Keratinocyte (primary cell): Measurements from ENCODE around the gene PARD6G. TPM values are rescaled to one million over a fixed set of nuclear protein-coding genes. Genes with fewer than 3 reads are reported as not detected.

Experiments used
- DNase-seq: peaks from one replicate; pipeline ENCODE4 v3.0.0-alpha.2; 2011; ENCODE audit warnings: low read depth, missing footprints, low spot score
- FAIRE-seq: peaks from 2 replicates; lab custom pipeline; 2011; peaks lifted over from hg19 to GRCh38; lab: Jason Lieb, UNC
- H2AFZ ChIP-seq: 2 replicates; pipeline ENCODE4 v1.6.0; 2012; ENCODE audit warnings: low read length, control low read depth, inconsistent platforms; ENCODE audit not compliant: control insufficient read depth
- H3K27ac ChIP-seq: 2 replicates; pipeline ENCODE4 v1.5.1; 2011; ENCODE audit warnings: low read length; ENCODE audit not compliant: control insufficient read depth, insufficient read depth
- H3K27me3 ChIP-seq: 3 replicates; pipeline ENCODE4 v1.6.0; 2011; ENCODE audit warnings: low read length; ENCODE audit not compliant: control insufficient read depth, insufficient read depth; ENCODE audit errors: extremely low read depth
- H3K36me3 ChIP-seq, 2 experiments: 2 replicates in 1 of 2; 3 replicates in 1 of 2; pipeline ENCODE4 v1.5.1; 2011; ENCODE audit warnings: low read length in 2 of 2, mild to moderate bottlenecking in 1 of 2; ENCODE audit not compliant: control insufficient read depth in 2 of 2, insufficient read depth in 2 of 2; ENCODE audit errors: extremely low read depth in 1 of 2
- H3K4me1 ChIP-seq: 3 replicates; pipeline ENCODE4 v1.5.1; 2011; ENCODE audit warnings: low read length; ENCODE audit not compliant: control insufficient read depth, insufficient read depth; ENCODE audit errors: extremely low read depth
- H3K4me2 ChIP-seq: 3 replicates; pipeline ENCODE4 v1.6.0; 2011; ENCODE audit warnings: low read depth, low read length; ENCODE audit not compliant: control insufficient read depth, insufficient read depth; ENCODE audit errors: extremely low read depth
- H3K4me3 ChIP-seq, 3 experiments: fragments of 200-600 bp in 1 of 3; sonication (generic) in 1 of 3; 2 replicates in 2 of 3; 3 replicates in 1 of 3; pipeline ENCODE4 v1.5.1; 2011 to 2016; ENCODE audit warnings: low read length in 3 of 3, mild to moderate bottlenecking in 3 of 3, control low read depth in 2 of 3, inconsistent platforms in 1 of 3, low read depth in 1 of 3, mixed read lengths in 1 of 3, mixed run types in 1 of 3, moderate library complexity in 1 of 3; ENCODE audit not compliant: control insufficient read depth in 2 of 3, insufficient read depth in 2 of 3; ENCODE audit errors: extremely low read depth in 1 of 3
- H3K79me2 ChIP-seq: 2 replicates; pipeline ENCODE4 v1.6.0; 2012; ENCODE audit warnings: low read length; ENCODE audit not compliant: control insufficient read depth, insufficient read depth
- H3K9ac ChIP-seq: 3 replicates; pipeline ENCODE4 v1.6.0; 2011; ENCODE audit warnings: low read length; ENCODE audit not compliant: control insufficient read depth, insufficient read depth; ENCODE audit errors: extremely low read depth
- H3K9me1 ChIP-seq: 3 replicates; pipeline ENCODE4 v1.6.0; 2011; ENCODE audit warnings: low read length; ENCODE audit not compliant: control insufficient read depth, insufficient read depth; ENCODE audit errors: extremely low read depth
- H3K9me3 ChIP-seq: 2 replicates; pipeline ENCODE4 v1.5.1; 2012; ENCODE audit warnings: low read depth, low read length; ENCODE audit not compliant: control insufficient read depth
- H4K20me1 ChIP-seq: 3 replicates; pipeline ENCODE4 v1.6.0; 2011; ENCODE audit warnings: low read length; ENCODE audit not compliant: control insufficient read depth, insufficient read depth; ENCODE audit errors: extremely low read depth
- EZH2 ChIP-seq: IDR thresholded peaks from one replicate; pipeline ENCODE4 v1.6.1; 2012; ENCODE audit warnings: inconsistent platforms, mild to moderate bottlenecking, low read length, moderate library complexity
- dilution Hi-C: fragments of 300-500 bp; cut with MboI; formaldehyde crosslinking; loops from one replicate; pipeline ENCODE4 v1.7.0; 2020; ENCODE audit warnings: low sequenced_read_pairs; ENCODE audit not compliant: extremely low pct_ligation_motif_present
- polyA plus RNA-seq, 5 experiments: library from polyadenylated mRNA; depleted of rRNA in 3 of 5; stranded (reverse) in 3 of 5; stranded (forward) in 1 of 5; unstranded in 1 of 5; fragments of >200 nt; gene quantifications; 1 replicate in 1 of 5; 2 replicates in 3 of 5; 3 replicates in 1 of 5; pipeline versions ENCODE4 v1.2.1 to v1.2.3, GENCODE V29; 2011 to 2012; ENCODE audit warnings: missing spikeins in 2 of 5, low read depth in 1 of 5, low replicate concordance in 1 of 5
- TF ChIP-seq, protein P1 (sequence below), 3 experiments: IDR thresholded peaks in 1 of 3; conservative IDR thresholded peaks in 1 of 3; optimal IDR thresholded peaks in 1 of 3; 2 replicates in 2 of 3; 3 replicates in 1 of 3; pipeline versions ENCODE3 to v1.5.1; 2011; ENCODE audit warnings: low read length in 3 of 3, mild to moderate bottlenecking in 3 of 3, moderate library complexity in 2 of 3, control low read depth in 1 of 3, inconsistent platforms in 1 of 3; ENCODE audit not compliant: insufficient read depth in 2 of 3; ENCODE audit errors: extremely low read depth in 1 of 3

The PARD6G gene
- polyA plus RNA-seq, 1 donor (not counting 4 experiments of a cell fraction or from before 2014, with no cell fraction given), result 21.3 TPM

DNA sequence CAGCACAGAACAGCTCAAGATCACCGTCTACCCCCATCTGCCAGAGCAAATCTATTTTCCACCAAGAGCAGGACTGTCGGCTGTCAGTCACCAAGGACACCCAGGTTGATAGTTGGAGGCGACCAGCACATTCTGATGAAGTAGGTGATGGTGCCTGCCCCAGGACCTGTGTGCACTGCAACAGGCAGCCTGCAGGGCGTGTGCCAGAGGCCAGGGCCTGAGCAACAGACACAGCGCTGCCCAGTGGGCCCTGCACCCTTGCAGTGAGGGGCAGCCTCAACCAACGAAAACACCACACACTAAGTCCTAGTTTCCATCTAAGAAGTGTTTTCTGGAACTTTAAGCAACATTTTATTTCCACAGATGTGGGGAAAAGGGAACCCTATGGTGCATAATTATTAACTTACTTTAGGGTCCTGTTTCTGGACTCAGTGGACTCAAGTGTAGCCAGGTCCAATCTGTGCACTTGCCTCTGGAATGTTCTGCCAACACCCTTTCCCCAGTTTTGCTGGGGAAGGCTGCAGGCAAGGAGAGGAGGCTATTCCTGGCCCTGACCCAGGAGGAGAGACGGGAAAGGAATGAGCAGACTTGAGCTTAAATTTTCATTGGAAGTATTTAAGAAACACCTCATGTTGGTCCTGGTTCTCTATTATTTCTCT, 76.8 kb downstream of the PARD6G start:
- DNase-seq, result no peak
- Histone ChIP-seq H3K4me2 (peak overlapping the region; percentile 79), H4K20me1 (no peaks in the 10 kb centered on the region), H2AFZ (no peak overlapping the region), H3K9ac (peak overlapping the region; percentile 57), H3K4me1 (peaks cover 28% of the 10 kb centered on the region), H3K36me3 (peaks cover 0 to 2% of the 10 kb centered on the region in 2 experiments), H3K9me1 (no peaks in the 10 kb centered on the region), H3K27ac (peak overlapping the region; percentile 58), H3K27me3 (no peaks in the 10 kb centered on the region), H3K9me3 (no peaks in the 10 kb centered on the region), H3K4me3 (no peak overlapping the region), H3K79me2 (peaks cover 7% of the 10 kb centered on the region)
- no peak for TF ChIP-seq EZH2
- TF ChIP-seq, protein P1, sequence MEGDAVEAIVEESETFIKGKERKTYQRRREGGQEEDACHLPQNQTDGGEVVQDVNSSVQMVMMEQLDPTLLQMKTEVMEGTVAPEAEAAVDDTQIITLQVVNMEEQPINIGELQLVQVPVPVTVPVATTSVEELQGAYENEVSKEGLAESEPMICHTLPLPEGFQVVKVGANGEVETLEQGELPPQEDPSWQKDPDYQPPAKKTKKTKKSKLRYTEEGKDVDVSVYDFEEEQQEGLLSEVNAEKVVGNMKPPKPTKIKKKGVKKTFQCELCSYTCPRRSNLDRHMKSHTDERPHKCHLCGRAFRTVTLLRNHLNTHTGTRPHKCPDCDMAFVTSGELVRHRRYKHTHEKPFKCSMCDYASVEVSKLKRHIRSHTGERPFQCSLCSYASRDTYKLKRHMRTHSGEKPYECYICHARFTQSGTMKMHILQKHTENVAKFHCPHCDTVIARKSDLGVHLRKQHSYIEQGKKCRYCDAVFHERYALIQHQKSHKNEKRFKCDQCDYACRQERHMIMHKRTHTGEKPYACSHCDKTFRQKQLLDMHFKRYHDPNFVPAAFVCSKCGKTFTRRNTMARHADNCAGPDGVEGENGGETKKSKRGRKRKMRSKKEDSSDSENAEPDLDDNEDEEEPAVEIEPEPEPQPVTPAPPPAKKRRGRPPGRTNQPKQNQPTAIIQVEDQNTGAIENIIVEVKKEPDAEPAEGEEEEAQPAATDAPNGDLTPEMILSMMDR (optimal IDR thresholded peaks at IDR 0.05 in 1 of 3, IDR thresholded peaks at IDR 0.05 in 1 of 3, conservative IDR thresholded peaks at IDR 0.05 in 1 of 3; ENCODE audit: extremely low read depth in 1 of 3, insufficient read depth in 2 of 3, low read length in 3 of 3), result no peak
- no peak for FAIRE-seq
- dilution Hi-C loops, result no loop called here

DNA sequence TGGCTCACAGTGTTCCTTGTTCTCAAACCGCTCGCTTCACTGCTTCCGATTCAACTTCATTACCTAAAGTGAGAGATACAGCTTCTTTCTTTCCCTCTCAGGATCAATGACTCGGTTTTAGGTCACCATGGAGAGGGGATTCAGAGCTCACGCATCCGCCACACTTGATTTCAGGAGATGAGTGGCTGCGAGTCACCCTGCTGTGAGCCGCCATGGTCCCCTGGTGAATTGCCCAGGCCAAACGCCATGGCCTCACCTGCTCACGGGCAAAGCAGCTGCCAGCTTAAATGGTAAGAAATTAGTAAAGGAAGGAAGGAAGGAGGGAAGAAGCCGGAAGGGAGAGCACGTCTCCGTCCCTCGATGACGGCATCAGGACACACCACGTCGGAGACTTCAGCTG, 77.7 kb downstream of the PARD6G start:
- Histone ChIP-seq H3K9me1 (no peaks in the 10 kb centered on the region), H3K9ac (no peak overlapping the region), H2AFZ (no peak overlapping the region), H3K4me3 (no peak overlapping the region), H3K4me1 (peaks cover 22% of the 10 kb centered on the region), H3K36me3 (peaks cover 0 to 2% of the 10 kb centered on the region in 2 experiments), H3K9me3 (no peaks in the 10 kb centered on the region), H3K27me3 (no peaks in the 10 kb centered on the region), H3K79me2 (peaks cover 10% of the 10 kb centered on the region), H3K4me2 (no peak overlapping the region), H4K20me1 (no peaks in the 10 kb centered on the region), H3K27ac (no peak overlapping the region)
- TF ChIP-seq, protein P1 (optimal IDR thresholded peaks at IDR 0.05 in 1 of 3, IDR thresholded peaks at IDR 0.05 in 1 of 3, conservative IDR thresholded peaks at IDR 0.05 in 1 of 3; ENCODE audit: extremely low read depth in 1 of 3, insufficient read depth in 2 of 3, low read length in 3 of 3), result no peak
- TF ChIP-seq EZH2, result no peak
- no peak for FAIRE-seq
- no peak for DNase-seq
- dilution Hi-C loops, result no loop called here
